Activated naive CD4-positive, alpha-beta T cell treated with anti-CD3 and anti-CD28 coated beads, Interleukin-2, amount 50 U/mL, for 72 hours (primary cell): Measurements from ENCODE around the gene ATP8B1. TPM values are rescaled to one million over a fixed set of nuclear protein-coding genes. Genes with fewer than 3 reads are reported as not detected.
A peak's percentile ranks its signal among the peaks of the same experiment; 100 is the strongest.

Experiments
- ATAC-seq, 2 donors: fragments of 150-1000 bp; cut with Tn5 transposase; 2 replicates each; pipeline ENCODE4 v1.10.0; 2021; ENCODE audit warnings: mild to moderate bottlenecking in 2 of 2, moderate library complexity in 2 of 2
- DNase-seq, 2 donors: peaks; one replicate each; pipeline ENCODE4 v3.0.0; 2021 to 2022; ENCODE audit warnings: low spot score in 2 of 2
- H3K27ac Mint-ChIP-seq, 2 donors: one replicate each; pipeline ENCODE4 v1.8.0; 2022; ENCODE audit warnings: mild to moderate bottlenecking in 2 of 2, mixed read lengths in 2 of 2
- H3K36me3 Mint-ChIP-seq, 2 donors: one replicate each; pipeline ENCODE4 v1.8.0; 2022; ENCODE audit warnings: mixed read lengths in 2 of 2
- H3K9me3 Mint-ChIP-seq, 2 donors: one replicate each; pipeline ENCODE4 v1.8.0; 2022; ENCODE audit warnings: mixed read lengths in 2 of 2
- total RNA-seq, 2 donors: library from RNA; stranded (reverse); gene quantifications; one replicate each; pipeline ENCODE4 v1.2.3, GENCODE V29; 2022

ATP8B1 gene
- total RNA-seq, 2 donors from 2014 or later = not detected

DNA sequence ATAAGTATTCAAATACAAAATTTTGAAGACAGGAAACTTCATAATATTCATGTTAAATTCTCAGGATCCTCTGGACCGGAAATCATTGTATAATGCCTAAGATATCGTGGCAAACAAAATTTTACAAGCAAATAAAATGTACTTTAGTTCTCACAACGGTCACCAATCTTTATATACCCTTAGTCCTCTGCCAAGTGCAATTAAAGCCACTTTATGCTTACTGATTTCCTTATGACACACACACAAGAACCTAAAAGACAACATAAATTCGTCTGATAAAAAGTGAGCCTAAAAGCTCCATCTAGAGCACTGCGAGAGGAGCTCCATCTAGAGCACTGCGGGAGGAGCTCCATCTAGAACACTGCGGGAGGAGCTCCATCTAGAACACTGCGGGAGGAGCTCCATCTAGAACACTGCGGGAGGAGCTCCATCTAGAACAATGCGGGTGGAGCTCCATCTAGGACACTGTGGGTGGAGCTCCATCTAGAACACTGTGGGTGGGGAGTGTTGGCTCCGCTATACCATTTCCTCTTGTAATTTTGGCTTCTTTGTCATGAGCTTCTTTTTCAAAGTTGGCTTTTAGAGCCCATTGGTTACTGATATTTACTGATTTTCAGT, 15.9 kb downstream of the ATP8B1 start:
- H3K9me3 Mint-ChIP-seq = no peaks in the 10 kb centered on the region
- no peaks in the 10 kb centered on the region for H3K36me3 Mint-ChIP-seq
- DNase-seq (no peak), ATAC-seq (no peak)
- H3K27ac Mint-ChIP-seq = no peak overlapping the region

- DNase-seq (no peak), ATAC-seq (no peak)
- Mint-ChIP-seq H3K36me3 (no peaks in the 10 kb centered on the region), H3K9me3 (no peaks in the 10 kb centered on the region), H3K27ac (no peak overlapping the region)
Observed at GRCh38 chr18:57785751-57786437, 17.2 kb downstream of the ATP8B1 start.

DNA sequence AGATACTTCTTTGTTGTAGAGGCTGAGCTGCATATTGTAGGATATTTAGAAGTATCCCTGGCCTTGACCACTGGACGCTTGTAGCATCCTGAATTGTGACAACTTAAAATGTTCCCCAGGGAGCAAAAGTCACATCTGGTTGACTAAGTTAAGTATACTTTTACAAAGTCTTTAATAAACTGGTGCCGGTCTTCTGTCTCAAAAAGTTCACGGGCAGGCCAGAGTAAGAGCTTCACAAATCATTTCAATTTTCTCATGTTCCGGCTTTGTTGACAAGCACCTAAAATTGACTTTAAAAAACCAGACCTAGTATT, 18.4 kb downstream of the ATP8B1 start:
- Mint-ChIP-seq H3K27ac (no peak overlapping the region), H3K9me3 (no peaks in the 10 kb centered on the region), H3K36me3 (no peaks in the 10 kb centered on the region)
- ATAC-seq = no peak
- no peak for DNase-seq

GRCh38 chr18:57784034-57784800, 18.9 kb downstream of the ATP8B1 start:
- Mint-ChIP-seq H3K27ac (no peak overlapping the region), H3K9me3 (no peaks in the 10 kb centered on the region), H3K36me3 (no peaks in the 10 kb centered on the region)
- no peak for DNase-seq
- ATAC-seq = no peak

- Mint-ChIP-seq H3K9me3 (no peaks in the 10 kb centered on the region), H3K27ac (no peak overlapping the region), H3K36me3 (no peaks in the 10 kb centered on the region)
- ATAC-seq (no peak), DNase-seq (no peak)
Observed at GRCh38 chr18:57782049-57782448, 21.1 kb downstream of the ATP8B1 start.

- no peaks in the 10 kb centered on the region for H3K36me3 Mint-ChIP-seq
- DNase-seq (no peak), ATAC-seq (no peak)
- no peak overlapping the region for H3K27ac Mint-ChIP-seq
- H3K9me3 Mint-ChIP-seq = no peaks in the 10 kb centered on the region
Observed at GRCh38 chr18:57780706-57781347, 22.3 kb downstream of the ATP8B1 start.

DNA sequence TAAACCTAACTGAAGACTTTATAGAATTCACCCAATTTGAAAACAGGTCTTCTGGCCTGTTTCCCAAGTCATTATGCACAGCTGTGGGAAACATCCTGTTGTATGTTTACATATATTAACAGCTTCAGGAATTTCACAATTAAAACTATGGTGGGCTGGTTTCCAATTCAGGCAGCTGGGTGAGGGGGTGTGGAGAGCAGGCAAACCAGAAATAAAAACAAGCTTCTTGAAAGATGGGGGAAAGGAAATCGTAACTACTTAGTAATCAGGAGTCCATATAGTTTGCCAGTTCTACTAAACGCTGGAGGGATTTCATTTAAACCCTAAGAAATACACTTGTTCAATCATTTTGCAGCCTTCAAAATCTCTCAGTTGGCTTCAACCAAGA, 22.8 kb downstream of the ATP8B1 start:
- H3K9me3 Mint-ChIP-seq = no peaks in the 10 kb centered on the region
- no peaks in the 10 kb centered on the region for H3K36me3 Mint-ChIP-seq
- ATAC-seq = no peak
- H3K27ac Mint-ChIP-seq = no peak overlapping the region
- no peak for DNase-seq

- no peaks in the 10 kb centered on the region for H3K36me3 Mint-ChIP-seq
- ATAC-seq (no peak), DNase-seq (no peak)
- peak overlapping the region in 1 of 2 donors; percentile 9 for H3K27ac Mint-ChIP-seq
- no peaks in the 10 kb centered on the region for H3K9me3 Mint-ChIP-seq
Observed at GRCh38 chr18:57776767-57777166, 26.3 kb downstream of the ATP8B1 start.

DNA sequence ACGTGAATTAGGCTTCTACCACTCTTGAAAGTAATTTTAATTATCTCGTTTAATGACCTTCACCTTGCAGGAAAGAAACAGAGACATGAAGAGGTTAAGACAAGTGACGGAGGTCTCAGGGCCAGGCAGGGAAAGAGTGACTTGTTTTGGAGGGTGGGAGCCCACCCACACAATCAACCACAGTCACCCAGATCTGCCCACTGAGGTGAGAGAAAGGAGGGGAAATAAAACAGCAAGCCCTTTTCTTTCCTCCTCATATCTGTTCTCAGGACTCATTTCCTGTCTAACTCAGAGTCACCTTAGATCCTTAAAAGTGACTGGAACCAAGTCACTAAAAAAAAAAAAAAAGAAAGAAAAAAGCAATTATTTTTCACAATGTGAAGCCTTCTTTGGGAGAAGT, 26.8 kb downstream of the ATP8B1 start:
- peak overlapping the region in 1 of 2 donors; percentile 9 for H3K27ac Mint-ChIP-seq
- H3K36me3 Mint-ChIP-seq = no peaks in the 10 kb centered on the region
- H3K9me3 Mint-ChIP-seq = no peaks in the 10 kb centered on the region
- ATAC-seq = peak; percentile 16 to 40
- no peak for DNase-seq

- DNase-seq = no peak
- ATAC-seq = no peak
- peak overlapping the region in 1 of 2 donors; percentile 9 for H3K27ac Mint-ChIP-seq
Observed at GRCh38 chr18:57775937-57776336, 27.2 kb downstream of the ATP8B1 start.

GRCh38 chr18:57772387-57772799, 30.7 kb downstream of the ATP8B1 start:
- no peak for DNase-seq
- peak overlapping the region in 1 of 2 donors; percentile 52 for H3K27ac Mint-ChIP-seq
- no peaks in the 10 kb centered on the region for H3K36me3 Mint-ChIP-seq
- ATAC-seq = no peak
- no peaks in the 10 kb centered on the region for H3K9me3 Mint-ChIP-seq

More at GRCh38 chr18:57775937-57776336, 27.2 kb downstream of the ATP8B1 start:
- Mint-ChIP-seq H3K36me3 (no peaks in the 10 kb centered on the region), H3K9me3 (no peaks in the 10 kb centered on the region)

- no peaks in the 10 kb centered on the region for H3K9me3 Mint-ChIP-seq
- H3K27ac Mint-ChIP-seq = no peak overlapping the region
- H3K36me3 Mint-ChIP-seq = no peaks in the 10 kb centered on the region
- no peak for DNase-seq
- ATAC-seq = no peak
Observed at GRCh38 chr18:57771626-57772025, 31.5 kb downstream of the ATP8B1 start.

DNA sequence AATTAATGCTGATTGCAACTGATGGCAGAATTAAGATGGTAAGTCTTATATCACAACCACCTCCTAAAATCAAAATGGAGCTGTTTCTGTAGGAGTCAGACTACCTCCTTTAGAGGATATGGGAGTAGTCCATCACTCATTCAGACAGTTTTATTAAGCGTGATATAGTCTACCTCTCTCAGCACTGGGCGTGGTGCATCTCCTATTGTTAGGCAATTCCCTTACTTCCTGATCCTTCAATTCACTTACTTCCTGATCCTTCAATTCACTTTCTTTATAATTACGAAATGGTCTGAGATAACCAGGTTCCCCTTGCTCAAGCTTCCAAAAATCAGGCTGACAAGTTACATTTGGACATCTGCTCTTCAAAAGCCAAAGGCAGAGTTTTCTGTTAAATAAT, 31.9 kb downstream of the ATP8B1 start:
- H3K27ac Mint-ChIP-seq = no peak overlapping the region
- ATAC-seq = no peak
- H3K9me3 Mint-ChIP-seq = no peaks in the 10 kb centered on the region
- no peak for DNase-seq
- H3K36me3 Mint-ChIP-seq = no peaks in the 10 kb centered on the region

GRCh38 chr18:57768537-57769326, 34.4 kb downstream of the ATP8B1 start:
- ATAC-seq (no peak), DNase-seq (no peak)
- no peak overlapping the region for H3K27ac Mint-ChIP-seq
- H3K9me3 Mint-ChIP-seq = no peaks in the 10 kb centered on the region
- H3K36me3 Mint-ChIP-seq = no peaks in the 10 kb centered on the region

- Mint-ChIP-seq H3K9me3 (no peaks in the 10 kb centered on the region), H3K36me3 (no peaks in the 10 kb centered on the region), H3K27ac (no peak overlapping the region)
- no peak for DNase-seq
- no peak for ATAC-seq
Observed at GRCh38 chr18:57767259-57768050, 35.7 kb downstream of the ATP8B1 start.

- H3K9me3 Mint-ChIP-seq = no peaks in the 10 kb centered on the region
- no peak for ATAC-seq
- no peaks in the 10 kb centered on the region for H3K36me3 Mint-ChIP-seq
- H3K27ac Mint-ChIP-seq = no peak overlapping the region
- no peak for DNase-seq
Observed at GRCh38 chr18:57764995-57765394, 38.1 kb downstream of the ATP8B1 start.
